IPS-NIHi7 (cell line): Measurements from ENCODE around the gene DIP2C.

Source experiments
- DNase-seq: peaks from one replicate; pipeline ENCODE4 v3.0.0; 2012; ENCODE audit warnings: mixed read lengths; ENCODE audit errors: extremely low spot score

The DIP2C gene

GRCh38 chr10:391847-392704 is 297.4 kb downstream of the DIP2C start:
- no peak for DNase-seq

- DNase-seq, result no peak
Observed at GRCh38 chr10:391305-391704, 298.2 kb downstream of the DIP2C start.

GRCh38 chr10:390449-391100 is 298.9 kb downstream of the DIP2C start:
- no peak for DNase-seq

GRCh38 chr10:389836-390448 is 299.5 kb downstream of the DIP2C start:
- no peak for DNase-seq

GRCh38 chr10:389261-389790 is 300.1 kb downstream of the DIP2C start:
- no peak for DNase-seq

- no peak for DNase-seq
Observed at GRCh38 chr10:388661-389045, 300.8 kb downstream of the DIP2C start.

GRCh38 chr10:387909-388660 is 301.4 kb downstream of the DIP2C start:
- no peak for DNase-seq

GRCh38 chr10:387593-387891 is 301.9 kb downstream of the DIP2C start:
- DNase-seq, result no peak

- no peak for DNase-seq
Observed at GRCh38 chr10:386771-387592, 302.5 kb downstream of the DIP2C start.

GRCh38 chr10:385571-386300 is 303.7 kb downstream of the DIP2C start:
- no peak for DNase-seq

GRCh38 chr10:384538-385305 is 304.7 kb downstream of the DIP2C start:
- DNase-seq, result no peak

- no peak for DNase-seq
Observed at GRCh38 chr10:383519-383918, 305.9 kb downstream of the DIP2C start.

- no peak for DNase-seq
Observed at GRCh38 chr10:381805-382204, 307.7 kb downstream of the DIP2C start.

- no peak for DNase-seq
Observed at GRCh38 chr10:381346-381745, 308.1 kb downstream of the DIP2C start.

- DNase-seq, result no peak
Observed at GRCh38 chr10:380313-380940, 309.0 kb downstream of the DIP2C start.

- DNase-seq, result no peak
Observed at GRCh38 chr10:378930-379704, 310.4 kb downstream of the DIP2C start.

- DNase-seq, result no peak
Observed at GRCh38 chr10:378230-378929, 311.1 kb downstream of the DIP2C start.

- DNase-seq, result no peak
Observed at GRCh38 chr10:377228-377627, 312.2 kb downstream of the DIP2C start.
